ENCODE results near the gene ACTL10.

ACTL10 gene

DNA sequence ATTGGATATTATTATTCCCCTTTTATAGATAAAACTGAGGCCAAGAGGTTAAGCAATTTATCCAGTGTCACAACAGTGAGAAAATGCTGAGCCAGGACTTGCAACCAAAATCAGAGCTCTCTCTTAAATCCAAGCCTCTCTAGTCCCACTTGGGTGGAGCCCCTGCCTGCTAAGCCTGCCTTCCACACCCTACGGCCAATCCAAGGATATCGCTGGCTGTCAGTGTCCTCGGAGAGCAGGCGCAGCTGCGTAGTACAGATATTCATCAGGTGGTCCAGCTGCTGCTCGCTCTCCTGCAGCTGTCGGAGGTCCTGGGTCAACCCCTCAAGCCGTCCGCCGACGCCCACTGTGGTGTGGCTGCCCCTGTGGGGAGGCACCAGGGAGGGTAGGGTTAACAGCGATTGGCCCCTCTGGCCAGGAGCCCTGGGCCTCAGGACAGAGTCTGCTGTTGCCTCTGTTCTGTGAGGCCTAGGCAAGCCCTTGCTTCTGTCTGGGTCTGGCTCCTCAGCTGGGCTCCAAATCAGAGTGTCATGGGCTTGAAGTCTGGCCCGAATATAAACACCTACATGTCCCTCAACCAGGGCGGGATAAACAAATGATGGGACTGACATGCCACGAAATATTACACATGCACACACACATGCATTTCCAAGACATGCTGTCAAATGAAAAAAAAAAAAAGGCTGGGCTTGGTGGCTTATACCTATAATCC lies 11.4 kb downstream of the ACTL10 start:
- no peak for DNase-seq (ENCODE audit: low spot score)

DNA sequence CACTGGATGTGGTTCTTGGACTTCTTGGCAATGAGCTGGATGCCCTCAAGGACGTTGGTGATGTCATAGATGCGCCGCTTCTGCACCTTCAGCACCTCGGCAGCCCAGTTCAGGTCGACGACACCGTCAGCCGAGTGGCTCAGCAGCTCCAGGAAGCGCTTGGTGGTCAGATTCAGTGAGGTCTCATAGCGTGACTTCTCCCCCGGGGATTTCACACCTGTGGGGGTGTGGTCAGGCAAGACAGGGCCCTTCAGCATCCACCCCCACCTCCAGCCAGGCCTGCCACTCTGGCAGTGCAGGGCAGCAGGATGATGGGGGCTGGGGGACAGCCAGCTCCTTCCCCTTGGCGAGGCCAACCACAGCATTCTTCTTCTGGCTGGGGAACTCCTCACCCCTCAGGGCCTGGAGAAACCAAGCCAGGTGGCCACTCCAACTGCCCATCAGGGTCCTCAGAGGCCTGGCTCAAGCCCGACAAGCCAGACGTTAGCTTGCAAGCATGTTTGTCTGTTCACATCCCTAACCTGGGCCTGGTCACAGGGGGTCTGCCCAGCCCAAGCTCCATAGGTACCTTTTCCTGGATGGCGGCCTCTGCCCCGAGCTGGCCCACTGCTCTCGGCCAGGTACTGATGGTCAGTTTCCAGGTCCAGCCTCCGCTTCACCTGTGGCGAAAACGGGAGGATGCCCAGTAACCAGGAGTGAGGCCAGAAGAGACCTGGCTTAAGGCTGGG lies 13.2 kb downstream of the ACTL10 start:
- peak; percentile 46 for DNase-seq (ENCODE audit: low spot score)

DNA sequence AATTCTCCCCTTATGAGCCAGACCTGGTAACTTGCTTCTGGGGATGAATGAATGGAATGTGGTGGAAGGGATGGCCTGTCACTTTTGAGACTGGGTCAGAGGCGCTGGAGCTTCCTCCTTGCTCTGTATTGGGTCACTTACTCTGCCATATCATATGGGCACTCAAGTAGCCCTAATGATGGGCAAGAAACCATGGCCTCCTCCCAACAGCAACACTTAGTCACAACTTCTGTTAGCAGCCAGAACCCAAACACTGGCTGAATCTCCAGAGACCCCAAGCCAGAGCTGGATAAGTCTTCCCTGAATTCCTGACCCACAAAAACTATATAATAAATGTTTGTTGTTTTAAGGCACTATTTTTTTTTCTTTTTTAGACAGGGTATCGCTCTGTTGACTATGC lies 13.9 kb downstream of the ACTL10 start:
- DNase-seq (ENCODE audit: low spot score): no peak

DNA sequence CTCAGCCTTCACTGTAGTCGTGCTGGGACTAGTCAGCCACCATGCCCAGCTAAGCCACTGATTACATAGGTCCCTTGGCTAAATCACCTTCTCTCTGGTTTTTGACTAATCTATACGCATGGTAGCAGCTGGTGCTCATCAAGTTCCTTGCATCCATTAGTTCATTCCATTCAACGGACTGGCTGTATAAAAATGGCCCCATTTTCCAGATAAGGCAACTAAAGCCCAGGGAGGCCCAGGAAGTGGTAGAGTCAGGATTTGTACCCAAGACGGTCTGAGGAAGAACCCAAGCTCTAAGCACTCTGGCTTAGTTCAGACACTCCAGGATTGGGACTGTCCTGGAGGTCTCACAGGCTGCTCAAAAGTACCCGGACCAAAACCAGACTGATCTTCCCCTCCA lies 14.5 kb downstream of the ACTL10 start:
- DNase-seq (ENCODE audit: low spot score): no peak

DNA sequence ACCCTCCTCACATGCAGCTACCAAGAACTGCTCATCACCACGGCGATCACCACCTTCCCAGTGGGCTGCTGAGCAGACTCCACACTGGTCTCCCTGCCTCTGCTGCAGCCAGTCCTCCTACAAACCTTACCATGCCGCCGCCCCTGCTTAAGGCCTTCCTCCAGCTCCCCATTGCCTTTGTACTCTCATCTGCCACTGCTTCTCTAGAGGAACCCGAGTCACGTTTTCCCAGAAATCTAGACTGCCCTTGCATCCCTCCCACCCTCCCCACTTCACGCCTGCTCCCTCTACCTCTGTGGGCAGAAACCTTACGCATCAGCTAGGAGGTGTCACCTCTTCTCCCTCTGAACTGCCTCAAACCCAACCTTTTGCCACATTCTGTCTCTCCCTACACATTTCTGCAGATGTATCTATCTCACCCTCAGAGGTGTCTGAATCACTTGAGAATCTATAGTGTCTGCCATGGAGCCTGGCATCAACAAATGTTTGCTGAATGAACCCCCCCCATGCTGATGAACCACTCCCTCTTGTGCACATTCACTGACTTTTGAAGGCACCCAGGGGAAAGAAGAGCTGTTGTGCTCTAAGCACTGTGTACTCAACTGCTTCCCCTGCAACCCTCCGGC lies 15.1 kb downstream of the ACTL10 start:
- DNase-seq (ENCODE audit: low spot score): no peak

DNA sequence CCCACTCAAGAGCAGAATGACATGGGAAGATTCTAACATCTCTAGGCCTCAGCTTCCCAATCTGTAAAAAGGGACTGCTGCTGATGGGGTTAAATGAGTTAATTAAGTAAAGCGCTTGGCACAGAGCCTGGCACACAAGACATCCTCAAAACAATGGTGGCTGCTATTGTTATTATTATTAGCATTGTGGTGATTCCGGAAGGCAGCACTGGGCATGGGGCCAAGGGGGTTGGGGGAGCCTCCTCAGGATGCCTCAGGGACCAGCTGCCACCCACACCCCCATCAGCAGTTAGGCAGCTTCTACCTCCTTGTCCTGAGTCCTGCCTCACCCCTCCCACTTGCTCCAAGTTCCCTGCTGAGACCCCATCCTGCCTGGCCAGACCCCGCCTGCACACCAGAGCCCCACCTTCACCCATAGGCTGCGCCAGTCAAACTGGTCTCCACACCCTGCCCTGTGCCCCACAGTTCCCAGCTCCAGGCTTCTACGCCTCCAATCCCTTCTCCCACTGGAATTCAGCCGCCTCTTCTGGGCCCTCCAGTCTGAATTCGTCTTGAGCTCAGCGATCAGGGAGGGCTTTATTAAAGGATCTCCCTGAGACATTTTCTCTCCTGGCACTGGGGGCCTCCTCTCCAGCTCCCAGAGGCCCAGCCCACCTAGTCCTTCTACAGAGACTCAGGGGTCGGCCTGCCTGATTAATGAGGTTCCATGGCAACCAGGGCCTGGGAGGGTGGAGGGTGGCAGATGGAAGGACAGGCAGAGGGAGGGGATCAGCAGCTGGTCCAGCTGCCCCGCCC lies 18.0 kb downstream of the ACTL10 start:
- DNase-seq (ENCODE audit: low spot score): no peak

DNA sequence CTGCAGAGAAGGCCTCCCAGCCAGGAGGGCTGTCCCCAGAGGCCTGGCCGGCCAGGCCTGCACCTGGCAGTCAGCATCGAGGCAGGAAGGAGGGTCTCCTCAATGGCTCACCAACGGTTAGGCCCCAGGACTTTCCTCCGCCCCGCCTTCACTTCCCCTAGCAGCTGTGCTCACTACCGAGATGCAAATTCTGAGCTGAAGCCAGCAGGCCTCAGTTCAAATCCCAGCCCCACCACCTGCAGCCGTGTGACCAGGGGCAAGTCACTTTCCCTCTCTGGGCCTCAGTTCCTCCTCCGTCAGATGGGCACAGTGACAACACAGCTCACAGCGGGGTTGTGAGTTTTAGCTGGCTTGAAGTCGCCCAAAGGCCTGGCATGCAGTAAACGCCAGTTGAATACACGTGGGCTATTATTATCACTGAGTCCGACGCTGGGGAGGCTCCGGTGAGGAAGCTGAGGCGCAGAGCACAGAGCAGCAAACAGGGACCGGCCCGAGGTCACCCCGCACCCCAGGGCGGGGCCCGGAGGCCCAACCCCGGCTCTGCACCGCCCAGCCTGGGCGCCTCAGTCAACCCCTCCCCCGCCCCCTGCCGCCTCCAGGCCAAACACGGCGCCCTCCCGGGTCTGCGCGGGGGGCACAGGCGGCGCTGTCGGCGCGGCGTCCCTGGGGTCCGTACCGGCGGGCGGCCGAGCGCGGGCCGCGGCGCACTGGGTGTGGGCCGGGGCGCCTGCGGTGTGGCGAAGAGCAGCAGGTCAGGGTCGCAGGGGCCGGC lies 18.8 kb downstream of the ACTL10 start:
- DNase-seq (ENCODE audit: low spot score): no peak

DNA sequence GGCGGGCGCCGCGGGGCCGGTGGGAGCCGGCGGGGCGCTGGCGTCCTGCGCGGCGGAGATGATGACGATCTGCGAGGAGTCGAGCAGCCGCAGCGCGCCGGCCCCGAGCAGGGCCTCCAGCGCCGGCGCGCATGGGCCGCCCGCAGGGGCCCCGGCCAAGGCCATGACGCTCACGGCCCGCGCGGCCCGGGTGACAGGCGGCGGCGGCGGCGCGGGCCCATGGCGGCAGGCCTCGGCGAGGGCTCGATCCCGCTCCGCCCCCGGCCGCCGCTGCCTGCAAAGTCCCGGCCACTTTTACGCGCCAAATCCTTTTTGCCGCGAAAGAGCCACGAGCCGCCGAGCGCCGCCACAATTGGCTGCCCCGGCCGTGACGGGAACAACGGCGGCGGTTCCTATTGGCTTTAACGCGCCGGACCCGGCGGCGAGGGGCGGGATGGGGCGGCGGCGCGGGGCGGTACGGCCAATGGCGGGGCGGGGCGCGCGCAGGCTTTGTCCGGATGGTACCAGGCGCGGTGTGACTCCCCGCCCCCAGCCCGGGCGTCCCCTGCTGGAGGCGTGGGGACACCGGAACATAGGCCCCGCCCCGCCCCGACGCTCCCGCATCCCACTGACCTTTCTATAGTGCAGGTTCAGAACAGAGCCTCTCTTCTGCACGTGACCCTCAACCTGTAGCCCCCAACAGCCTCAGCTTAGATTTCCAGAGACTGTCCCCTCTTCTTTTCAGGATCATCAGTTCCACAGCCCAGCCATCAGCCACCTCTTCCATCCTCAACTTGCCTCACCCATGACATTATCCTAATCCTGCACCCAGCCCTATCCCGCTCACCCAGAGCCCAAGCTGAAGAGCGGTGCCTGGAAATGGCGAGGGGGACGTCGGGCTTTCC lies 19.6 kb downstream of the ACTL10 start, which contains the start of gene E2F1:
TSS of gene E2F1 (minus strand) at position 286 of the 884 bp plus-strand sequence. CDS start at position 165, 121 bp downstream.
- peak; percentile 93 for DNase-seq (ENCODE audit: low spot score)

DNA sequence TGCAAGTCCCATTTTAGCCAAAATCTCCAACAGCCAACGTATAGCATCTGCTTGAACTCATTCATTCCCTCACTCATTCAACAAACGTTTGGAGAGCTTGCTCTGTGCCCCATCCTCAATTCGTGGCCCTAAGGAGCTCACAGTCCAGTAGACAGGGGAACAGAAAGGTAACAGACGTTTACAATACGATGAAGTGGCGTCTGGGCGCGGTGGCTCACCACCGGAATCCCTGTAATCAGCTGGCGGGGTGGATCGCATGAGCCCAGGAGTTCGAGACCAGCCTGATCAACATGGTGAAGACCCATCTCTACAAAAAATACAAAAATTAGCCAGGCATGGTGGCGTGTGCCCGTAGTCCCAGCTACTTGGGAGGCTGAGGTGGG lies 20.2 kb downstream of the ACTL10 start:
- DNase-seq (ENCODE audit: low spot score): no peak

DNA sequence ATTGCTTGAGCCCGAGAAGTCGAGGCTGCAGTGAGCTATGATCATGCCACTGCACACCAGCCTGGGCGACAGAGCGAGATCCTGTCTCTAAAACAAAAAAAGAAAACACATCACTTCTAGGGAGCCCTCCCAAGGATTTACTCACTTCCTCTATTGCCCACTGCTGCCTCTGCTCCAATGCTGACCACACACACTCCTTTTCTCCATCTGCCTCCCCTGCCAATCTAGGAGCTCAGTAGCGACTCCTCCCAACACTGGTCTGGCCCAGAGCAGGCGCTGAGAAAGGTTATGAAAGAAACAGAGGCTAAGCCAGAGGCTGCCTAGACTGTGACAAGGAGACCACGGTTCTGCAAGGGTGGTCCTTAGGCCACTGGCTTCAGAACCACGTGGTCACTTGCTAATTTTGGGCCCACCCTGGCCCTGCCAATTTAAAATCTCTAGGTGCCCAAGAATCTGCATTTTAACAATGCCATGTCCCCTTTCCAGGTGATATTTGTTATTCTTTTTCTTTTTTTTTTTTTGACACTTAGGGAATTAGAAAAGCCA lies 20.7 kb downstream of the ACTL10 start:
- no peak for DNase-seq (ENCODE audit: low spot score)

DNA sequence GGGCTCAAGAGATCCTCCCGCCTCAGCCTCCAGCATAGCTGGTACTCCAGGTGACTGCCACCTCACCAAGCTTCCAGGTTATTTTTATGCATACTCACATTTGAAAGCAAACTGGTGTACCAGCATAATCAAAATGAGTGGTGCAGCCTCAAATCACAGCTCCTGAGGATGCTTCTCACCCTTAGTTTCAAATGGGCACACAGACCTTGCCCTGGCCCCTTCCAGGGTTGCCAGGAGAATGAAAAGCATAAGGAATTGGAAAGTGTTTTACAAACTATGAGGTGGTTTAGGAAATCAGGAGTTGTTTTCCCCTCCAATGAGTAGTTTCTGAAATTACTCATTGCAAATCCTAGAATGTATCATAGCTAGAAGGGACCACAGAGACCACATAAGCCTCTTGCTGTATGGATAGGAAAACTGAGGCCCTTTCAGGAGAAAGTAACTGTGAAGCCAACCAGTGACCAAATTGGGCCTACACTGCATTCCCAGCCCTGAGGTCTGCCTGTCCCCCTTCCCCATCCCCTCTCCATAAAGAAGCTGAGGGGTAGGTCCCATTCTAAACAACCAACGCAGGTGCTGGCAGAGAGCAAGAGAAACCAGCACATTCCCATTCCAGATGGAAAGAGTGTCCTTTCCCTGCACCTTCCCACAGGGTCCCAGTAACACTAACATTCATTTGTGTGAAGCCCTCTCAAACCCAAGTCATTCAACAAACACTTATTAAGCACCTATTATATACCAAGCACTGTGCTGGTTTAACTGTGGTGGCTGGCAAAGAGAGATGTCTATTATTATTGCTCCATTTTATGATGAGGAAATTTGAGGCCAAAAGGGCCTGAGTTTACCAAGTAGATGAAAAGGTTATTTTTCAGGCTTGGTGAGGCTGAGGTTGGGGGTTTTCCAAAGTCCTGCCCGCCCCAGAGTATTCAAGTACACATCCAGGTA lies 21.5 kb downstream of the ACTL10 start:
- no peak for DNase-seq (ENCODE audit: low spot score)

DNA sequence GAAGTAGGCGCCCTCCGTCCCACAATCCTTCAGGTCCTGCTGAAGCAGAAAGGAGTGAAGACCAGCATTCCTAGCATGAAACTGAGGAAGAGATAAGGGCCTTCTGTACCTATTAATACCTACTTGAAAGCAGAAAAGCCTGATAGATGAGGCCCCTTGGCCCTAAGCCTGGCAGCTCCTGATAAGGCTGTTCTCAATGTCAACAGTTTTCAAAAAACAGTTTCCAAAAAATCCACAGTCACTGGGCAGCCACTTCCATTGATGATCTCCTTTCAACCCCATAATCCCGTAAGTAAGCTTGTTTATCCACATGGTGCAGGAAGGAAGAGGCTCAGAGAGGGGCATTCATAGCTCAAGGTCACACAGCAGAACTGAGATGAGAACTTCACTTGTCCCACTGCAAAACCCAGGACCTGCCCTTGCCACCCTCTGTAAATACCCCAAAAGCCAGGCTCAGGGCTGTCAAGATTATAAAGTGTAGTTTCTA lies 22.2 kb downstream of the ACTL10 start:
- DNase-seq (ENCODE audit: low spot score): no peak

DNA sequence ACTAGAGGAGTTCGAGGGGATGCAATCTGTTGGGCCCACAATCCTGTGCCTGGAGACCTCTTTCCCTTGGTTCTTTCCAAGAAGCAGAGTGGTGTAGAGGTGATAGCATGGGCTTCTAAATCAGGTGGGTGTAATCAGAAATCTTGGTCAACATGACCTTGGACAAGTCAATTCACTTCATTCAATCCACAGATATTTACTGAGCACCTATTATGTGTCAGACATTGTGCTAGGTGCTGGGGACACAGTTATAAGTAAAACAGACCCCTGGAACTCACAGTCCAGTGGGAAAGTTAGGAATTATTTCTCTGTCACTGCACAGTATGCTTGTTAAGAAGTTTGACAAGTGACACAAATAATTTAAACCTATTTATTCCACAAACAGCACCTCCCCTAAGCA lies 22.8 kb downstream of the ACTL10 start:
- no peak for DNase-seq (ENCODE audit: low spot score)

DNA sequence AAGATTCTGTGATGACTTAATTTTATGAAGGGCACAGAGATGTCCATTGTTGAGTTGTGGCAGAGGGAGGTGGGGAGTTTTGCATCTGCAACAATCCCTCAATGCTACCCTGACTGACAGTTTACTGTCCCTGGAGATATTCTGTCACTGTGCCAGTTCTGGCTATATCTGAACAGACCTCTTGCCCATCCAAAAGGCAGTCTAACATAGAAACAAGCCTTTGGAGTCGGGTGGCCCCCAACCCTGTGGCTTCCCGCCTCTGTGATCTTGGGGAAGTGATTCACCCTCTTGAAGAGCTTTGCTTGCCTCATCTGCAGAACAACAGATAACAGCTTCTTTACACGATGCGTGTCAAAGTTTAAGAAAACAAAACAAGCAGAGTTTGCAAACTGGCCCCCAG lies 23.2 kb downstream of the ACTL10 start:
- peak; percentile 63 for DNase-seq (ENCODE audit: low spot score)

DNA sequence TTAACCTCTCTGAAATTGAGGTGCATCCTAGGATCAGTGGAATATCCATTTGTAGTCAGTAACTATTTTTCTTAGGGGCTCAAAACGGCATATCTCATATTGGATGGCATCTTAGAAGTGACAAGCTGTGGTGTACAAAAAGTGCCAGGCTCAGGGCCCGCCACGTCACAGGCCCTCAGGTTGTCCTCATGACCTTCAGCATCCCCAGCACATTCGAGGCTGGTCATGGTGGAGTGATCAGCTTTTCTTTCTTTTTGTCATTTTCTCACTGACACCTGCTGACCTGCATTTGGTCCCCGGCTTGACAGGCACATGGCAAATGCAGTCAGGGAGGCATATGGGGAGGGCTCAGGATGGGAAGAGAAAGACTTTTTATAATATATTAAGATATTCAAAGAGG lies 26.5 kb downstream of the ACTL10 start:
- DNase-seq (ENCODE audit: low spot score): no peak

DNA sequence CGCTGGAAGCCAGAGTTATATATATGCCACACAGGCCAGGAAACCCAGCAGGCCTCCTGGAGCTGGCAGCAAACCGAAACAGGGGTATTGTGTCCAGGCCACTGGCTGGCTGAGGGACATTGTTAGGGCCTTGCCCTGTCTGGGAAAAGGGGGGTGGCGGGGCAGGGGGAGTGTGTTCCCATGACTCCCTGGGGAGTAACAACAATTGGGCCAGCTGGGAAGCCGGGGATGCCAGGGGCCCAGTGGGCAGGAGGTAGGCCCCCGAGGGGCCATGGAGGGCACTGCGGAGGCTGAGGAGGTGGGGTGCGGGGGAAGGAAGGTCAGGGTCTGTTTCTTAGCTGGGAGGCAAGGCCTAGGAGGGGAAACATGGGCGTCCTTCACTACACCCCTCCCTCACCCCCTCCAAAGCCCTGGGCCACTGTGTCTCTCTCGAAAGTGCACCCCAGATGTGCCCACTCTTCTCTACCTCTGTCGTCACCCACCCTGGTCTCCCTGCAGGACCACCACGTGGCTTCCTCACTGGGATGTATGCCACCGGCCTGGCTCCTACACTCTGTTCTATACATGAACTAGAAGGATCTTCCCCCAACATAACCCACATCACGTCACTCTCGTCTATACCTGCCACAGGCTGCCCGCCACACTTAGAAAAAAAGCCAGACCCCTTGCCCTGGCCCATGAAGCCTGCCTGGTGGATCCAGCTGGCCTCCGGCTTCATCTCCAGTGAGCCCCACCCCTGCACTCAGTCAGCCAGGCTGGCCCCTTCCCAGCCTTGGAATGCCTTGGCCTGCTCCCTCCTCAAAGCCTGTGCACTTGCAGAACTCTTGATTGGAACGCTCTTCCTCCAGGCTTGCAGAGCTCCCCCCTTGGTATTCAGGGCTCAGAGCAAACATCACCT lies 27.2 kb downstream of the ACTL10 start:
- no peak for DNase-seq (ENCODE audit: low spot score)

DNA sequence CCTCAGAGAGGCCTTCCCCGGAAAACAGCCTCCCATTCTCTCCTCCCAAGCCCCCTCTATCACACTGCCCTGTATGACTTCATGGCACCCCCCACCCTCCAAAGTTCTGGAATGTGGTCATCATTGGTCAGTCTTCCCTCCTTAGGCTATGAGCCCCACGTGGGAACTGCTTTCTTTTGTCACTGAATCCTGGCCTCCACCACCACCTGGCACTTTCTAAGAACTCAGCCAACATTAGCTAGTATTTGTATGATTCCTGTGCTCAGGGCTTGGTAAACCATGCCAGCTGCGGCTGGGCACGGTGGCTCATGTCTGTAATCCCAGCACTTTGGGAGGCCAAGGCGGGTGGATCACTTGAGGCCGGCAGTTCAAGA lies 27.9 kb downstream of the ACTL10 start:
- no peak for DNase-seq (ENCODE audit: low spot score)

DNA sequence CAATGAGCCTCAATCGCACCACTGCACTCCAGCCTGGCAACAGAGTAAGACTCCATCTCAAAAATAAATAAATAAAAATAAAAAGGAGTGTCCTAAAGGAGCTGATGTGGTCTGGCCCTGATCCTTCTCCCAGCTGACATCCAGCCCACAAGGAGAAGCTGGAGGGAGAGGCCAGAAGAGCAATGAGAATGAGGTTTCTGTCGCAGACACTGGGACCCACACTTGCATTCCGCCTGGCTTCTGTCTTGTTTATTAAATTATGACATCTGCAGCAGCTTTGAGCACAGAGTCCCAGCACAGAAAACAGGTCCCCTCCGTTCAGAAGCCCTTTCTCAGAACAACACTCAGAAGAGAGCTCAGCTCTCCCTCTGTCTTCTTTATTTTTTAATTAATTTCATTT lies 29.7 kb downstream of the ACTL10 start:
- no peak for DNase-seq (ENCODE audit: low spot score)
